WTC11 (cell line): ENCODE data around the gene CDH9. TPM values are rescaled to one million over a fixed set of nuclear protein-coding genes. Genes with fewer than 3 reads are reported as not detected.

Experiments
- ATAC-seq: fragments of 200-7000 bp; cut with Tn5 transposase; 2 replicates; pipeline ENCODE4 v1.10.0; 2021; ENCODE audit warnings: mild to moderate bottlenecking, moderate library complexity
- CTCF ChIA-PET: fragments of 300-600 bp; sonication (Branson Sonifier 250); formaldehyde crosslinking; loops from one replicate; lab custom pipeline; 2021; ENCODE audit warnings: antibody characterized with exemption; lab: Charles Lee
- POLR2A ChIA-PET: fragments of 350-600 bp; sonication (Branson Sonifier 250); formaldehyde crosslinking; loops from one replicate; lab custom pipeline; 2021; ENCODE audit warnings: antibody characterized with exemption; lab: Charles Lee
- DNase-seq: peaks from one replicate; pipeline ENCODE4 v3.0.0; 2021; ENCODE audit warnings: low spot score
- H3K27ac Mint-ChIP-seq: 2 replicates; pipeline ENCODE4 v1.8.0; 2021; ENCODE audit warnings: mixed read lengths
- H3K27me3 Mint-ChIP-seq: 2 replicates; pipeline ENCODE4 v1.8.0; 2021; ENCODE audit warnings: low read depth, mild to moderate bottlenecking, moderate library complexity, mixed read lengths
- H3K36me3 Mint-ChIP-seq: 2 replicates; pipeline ENCODE4 v1.8.0; 2021; ENCODE audit warnings: mixed read lengths
- H3K4me1 Mint-ChIP-seq: 2 replicates; pipeline ENCODE4 v1.8.0; 2022; ENCODE audit warnings: mixed read lengths
- H3K4me3 Mint-ChIP-seq: 2 replicates; pipeline ENCODE4 v1.8.0; 2021; ENCODE audit warnings: mild to moderate bottlenecking, moderate library complexity, mixed read lengths
- H3K9me3 Mint-ChIP-seq: 2 replicates; pipeline ENCODE4 v1.8.0; 2021; ENCODE audit warnings: mixed read lengths
- AFF4 ChIP-seq: sonication (generic); formaldehyde crosslinking; IDR thresholded peaks from 2 replicates; pipeline ENCODE4 v1.8.1; 2023; ENCODE audit warnings: mild to moderate bottlenecking, missing genetic modification reagents, borderline replicate concordance
- ARID4B ChIP-seq: sonication (generic); formaldehyde crosslinking; IDR thresholded peaks from 2 replicates; pipeline ENCODE4 v1.8.0; 2023; ENCODE audit warnings: missing genetic modification reagents, mild to moderate bottlenecking, borderline replicate concordance
- ATF2 ChIP-seq: sonication (generic); formaldehyde crosslinking; IDR thresholded peaks from 2 replicates; pipeline ENCODE4 v1.8.1; 2022; ENCODE audit warnings: low read depth, missing genetic modification reagents, borderline replicate concordance
- FOXP4 ChIP-seq: sonication (generic); formaldehyde crosslinking; IDR thresholded peaks from 2 replicates; pipeline ENCODE4 v1.8.0; 2022; ENCODE audit warnings: mild to moderate bottlenecking, missing genetic modification reagents
- KAT7 ChIP-seq: sonication (generic); formaldehyde crosslinking; IDR thresholded peaks from 2 replicates; pipeline ENCODE4 v1.8.1; 2023; ENCODE audit warnings: missing genetic modification reagents, mild to moderate bottlenecking, borderline replicate concordance
- NR2C2 ChIP-seq: sonication (generic); formaldehyde crosslinking; IDR thresholded peaks from 2 replicates; pipeline ENCODE4 v1.8.0; 2022; ENCODE audit warnings: mild to moderate bottlenecking, missing genetic modification reagents
- NR3C1 ChIP-seq: sonication (generic); formaldehyde crosslinking; conservative IDR thresholded peaks from 2 replicates; pipeline ENCODE4 v1.8.1; 2023; ENCODE audit warnings: low read depth, mild to moderate bottlenecking, missing genetic modification reagents
- OVOL2 ChIP-seq: fragments of 250-450 bp; sonication (Bioruptor Pico); IDR thresholded peaks from 2 replicates; pipeline ENCODE4 v1.9.0; 2021; ENCODE audit warnings: mild to moderate bottlenecking, borderline replicate concordance
- SMAD3 ChIP-seq: sonication (generic); formaldehyde crosslinking; IDR thresholded peaks from 2 replicates; pipeline ENCODE4 v1.8.0; 2022; ENCODE audit warnings: missing genetic modification reagents, mild to moderate bottlenecking, borderline replicate concordance
- SOX15 ChIP-seq: fragments of 250-450 bp; sonication (Bioruptor Pico); IDR thresholded peaks from 2 replicates; pipeline ENCODE4 v1.9.0; 2021; ENCODE audit warnings: mild to moderate bottlenecking
- SP1 ChIP-seq: sonication (generic); formaldehyde crosslinking; conservative IDR thresholded peaks from 2 replicates; pipeline ENCODE4 v1.8.1; 2022; ENCODE audit warnings: missing genetic modification reagents
- ZNF138 ChIP-seq: sonication (generic); formaldehyde crosslinking; conservative IDR thresholded peaks from 2 replicates; pipeline ENCODE4 v1.8.1; 2022; ENCODE audit warnings: mild to moderate bottlenecking, moderate library complexity, missing genetic modification reagents
- ZNF416 ChIP-seq: fragments of 250-450 bp; sonication (Bioruptor Pico); IDR thresholded peaks from 2 replicates; pipeline ENCODE4 v1.9.0; 2021; ENCODE audit warnings: mild to moderate bottlenecking, inconsistent platforms
- ZNF671 ChIP-seq: fragments of 250-450 bp; sonication (Bioruptor Pico); IDR thresholded peaks from 2 replicates; pipeline ENCODE4 v1.8.0; 2021; ENCODE audit warnings: mild to moderate bottlenecking
- total RNA-seq: library from RNA; stranded (reverse); gene quantifications from 3 replicates; pipeline ENCODE4 v1.2.3, GENCODE V29; 2021

Gene CDH9
- total RNA-seq, 1 experiment from 2014 or later, result 0.48 TPM

- Mint-ChIP-seq H3K27ac (no peak overlapping the region), H3K4me3 (no peak overlapping the region), H3K27me3 (no peaks in the 10 kb centered on the region), H3K36me3 (peaks cover 3% of the 10 kb centered on the region; the same call in 1 of the 2 replicates), H3K9me3 (peaks cover 13% of the 10 kb centered on the region), H3K4me1 (no peaks in the 10 kb centered on the region)
- DNase-seq, result no peak
- POLR2A ChIA-PET, result no interaction called here
- ATAC-seq, result no peak
- CTCF ChIA-PET, result no interaction called here
- TF ChIP-seq ZNF671 (CRISPR knock-in tag) (no peak), SOX15 (CRISPR knock-in tag) (no peak), SP1 (CRISPR knock-in tag) (no peak), SMAD3 (CRISPR knock-in tag) (no peak), KAT7 (CRISPR knock-in tag) (no peak), NR2C2 (CRISPR knock-in tag) (no peak), ARID4B (CRISPR knock-in tag) (no peak), OVOL2 (CRISPR knock-in tag) (no peak), ZNF138 (CRISPR knock-in tag) (no peak), ATF2 (CRISPR knock-in tag) (no peak), AFF4 (CRISPR knock-in tag) (no peak), FOXP4 (CRISPR knock-in tag) (no peak), ZNF416 (no peak)
Observed at GRCh38 chr5:26948921-26949320, 89.5 kb downstream of the CDH9 start.

GRCh38 chr5:26945901-26946300 is 92.5 kb downstream of the CDH9 start:
- Mint-ChIP-seq H3K4me3 (no peak overlapping the region), H3K27me3 (no peaks in the 10 kb centered on the region), H3K36me3 (no peaks in the 10 kb centered on the region), H3K27ac (no peak overlapping the region), H3K4me1 (no peaks in the 10 kb centered on the region), H3K9me3 (peaks cover 8% of the 10 kb centered on the region)
- CTCF ChIA-PET, result no interaction called here
- TF ChIP-seq NR3C1 (CRISPR knock-in tag), result no peak
- POLR2A ChIA-PET, result interaction anchor here (0.5 kb wide), 1 partner anchor 347 kb away, joined by 4 read pairs; no protein-coding TSS in a partner anchor
- DNase-seq, result no peak
- ATAC-seq, result no peak
